Sciatic nerve (tissue), 2 donors: ENCODE results near the gene SUCLG2. TPM values are rescaled to one million over a fixed set of nuclear protein-coding genes. Genes with fewer than 3 reads are reported as not detected.
"Not testable (repeated sequence)": the region's sequence is repeated elsewhere in the genome, so short reads cannot be mapped to it uniquely, and the experiment has no call there.

ENCODE experiments used
- ATAC-seq: fragments of 200-7000 bp; cut with Tn5 transposase; one replicate; pipeline ENCODE4 v1.9.1; 2020; ENCODE audit warnings: mild to moderate bottlenecking, moderate library complexity
- DNase-seq: peaks from one replicate; pipeline ENCODE4 v3.0.0-alpha.2; 2020; ENCODE audit warnings: low spot score
- intact Hi-C: fragments of 100-400 bp; cut with DNase I; formaldehyde crosslinking; loops from one replicate; pipeline ENCODE4 v1.14.2; 2022
- total RNA-seq: library from RNA; stranded (reverse); fragmentation: NEBNext Ultra II Directional; extraction: Animal tissue kit (Norgen Biotek cat#: 25700); gene quantifications from one replicate; pipeline ENCODE4 v1.2.1, GENCODE V29; 2021
- donor health status: DM: no; HTN: no; CAD: no.
- donor health status: DM: no; HTN: no; CAD: no.

SUCLG2 gene
- total RNA-seq, 1 donor from 2014 or later, result 49.5 TPM

GRCh38 chr3:67619991-67620390 lies 34.4 kb downstream of the SUCLG2 start:
- DNase-seq (no peak), ATAC-seq (no peak)
- intact Hi-C loops, result no loop called here

- ATAC-seq (no peak), DNase-seq (no peak)
- intact Hi-C loops, result no loop called here
Measured at GRCh38 chr3:67617518-67617917, 36.9 kb downstream of the SUCLG2 start.

DNA sequence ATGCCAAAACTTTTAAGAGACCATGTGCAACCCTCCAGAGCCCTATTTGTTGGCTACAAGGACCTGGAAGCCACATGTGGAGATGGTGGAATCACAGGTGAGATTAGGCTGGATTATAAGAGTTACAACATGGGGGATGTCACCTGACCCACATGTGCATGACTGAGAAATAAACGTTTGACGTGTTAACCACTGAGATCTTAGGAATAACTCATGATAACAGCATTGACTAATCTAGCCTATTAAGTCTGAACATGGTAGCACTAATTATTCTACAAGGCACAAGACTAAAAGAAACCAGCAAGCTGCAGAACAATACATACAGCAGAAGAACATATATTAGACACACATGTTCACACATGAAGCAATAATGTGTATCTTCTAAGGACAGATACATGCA lies 38.4 kb downstream of the SUCLG2 start:
- no peak for DNase-seq
- intact Hi-C loops, result no loop called here

DNA sequence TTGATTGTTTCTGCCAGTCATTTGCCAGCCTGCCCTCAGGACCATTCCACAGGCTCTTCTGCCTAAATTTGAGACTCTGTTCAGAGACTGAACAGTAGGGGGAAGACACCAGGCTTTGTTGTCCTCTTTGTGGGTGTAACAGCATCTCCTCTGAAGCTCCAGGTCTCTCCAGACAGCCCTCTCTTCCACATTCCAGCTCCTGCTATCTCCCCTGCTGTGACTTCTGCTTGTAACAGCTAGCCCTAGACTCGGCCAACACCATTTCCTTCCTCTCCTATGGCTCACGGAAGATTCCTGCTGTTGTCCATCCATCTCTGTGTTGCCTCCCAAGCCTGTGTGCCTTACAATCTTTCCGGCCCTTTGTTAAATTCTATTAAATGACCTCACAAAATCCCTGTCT lies 40.2 kb downstream of the SUCLG2 start:
- ATAC-seq, result no peak

More for the DNA sequence above, 38.4 kb downstream of the SUCLG2 start:
- no peak for ATAC-seq

DNA sequence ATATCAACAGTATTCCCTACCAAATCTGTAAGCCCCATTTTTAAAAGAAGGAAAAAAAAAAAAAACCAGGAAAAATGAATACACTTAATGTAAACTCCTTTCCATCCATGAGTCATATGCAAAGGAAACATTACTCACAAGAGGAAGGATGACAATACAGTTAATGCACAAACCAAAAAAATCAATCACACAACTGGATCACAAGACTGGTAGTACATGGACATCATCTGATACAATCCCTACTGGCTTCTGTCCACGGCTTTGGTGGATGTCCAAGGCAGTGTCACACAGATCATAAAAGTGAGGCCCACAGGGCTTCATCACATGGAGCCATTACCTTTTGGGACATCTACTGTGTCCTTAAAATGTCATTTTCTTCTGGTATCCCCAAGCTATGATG lies 44.0 kb downstream of the SUCLG2 start:
- DNase-seq (no peak), ATAC-seq (no peak)
- intact Hi-C loops, result no loop called here

More for the DNA sequence above, 40.2 kb downstream of the SUCLG2 start:
- intact Hi-C loops, result no loop called here
- DNase-seq, result no peak

- intact Hi-C loops, result no loop called here
- ATAC-seq (no peak), DNase-seq (no peak)
Measured at GRCh38 chr3:67609709-67610108, 44.7 kb downstream of the SUCLG2 start.

DNA sequence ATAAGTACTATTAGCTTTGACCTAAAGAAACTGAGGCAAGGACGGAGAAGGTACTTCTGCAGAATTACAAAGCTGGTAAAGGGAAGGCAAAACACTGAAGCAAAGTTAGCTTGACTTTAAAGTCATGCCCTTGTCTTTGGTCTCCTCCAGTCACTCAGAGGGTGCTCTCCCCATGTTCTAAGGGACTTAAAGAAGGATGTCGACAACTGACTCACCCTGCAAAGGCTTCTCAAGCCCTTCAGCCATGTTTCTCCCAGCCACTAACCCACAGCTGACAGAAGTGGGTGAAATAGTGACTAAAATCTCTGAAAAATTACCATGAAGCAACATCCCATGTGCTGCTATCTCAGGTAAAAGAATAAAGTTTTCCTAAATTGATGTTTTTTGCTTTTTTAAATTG lies 46.4 kb downstream of the SUCLG2 start:
- DNase-seq, result no peak
- intact Hi-C loops, result no loop called here
- no peak for ATAC-seq

DNA sequence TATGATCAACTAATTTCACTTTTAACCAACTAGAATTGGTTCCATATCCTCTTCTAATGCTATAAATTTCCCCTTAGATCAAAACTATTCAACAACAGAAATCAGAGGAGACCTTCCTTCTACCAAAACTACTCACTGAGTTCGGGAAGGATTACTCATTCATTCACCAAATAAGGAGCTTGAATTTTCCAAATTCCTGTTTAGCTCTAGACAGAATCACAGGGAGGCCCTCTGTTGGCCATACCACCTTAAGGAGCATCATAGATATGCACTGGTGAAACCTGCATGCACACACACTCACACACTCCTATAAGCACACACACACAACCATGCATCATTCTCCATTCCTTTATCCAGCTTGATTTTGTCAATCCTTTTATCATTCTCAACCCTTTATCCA lies 49.0 kb downstream of the SUCLG2 start:
- no peak for ATAC-seq
- DNase-seq, result no peak
- intact Hi-C loops, result no loop called here

- DNase-seq (no peak), ATAC-seq (no peak)
- intact Hi-C loops, result no loop called here
Measured at GRCh38 chr3:67602816-67603215, 51.6 kb downstream of the SUCLG2 start.

- ATAC-seq (no peak), DNase-seq (no peak)
- intact Hi-C loops, result no loop called here
Measured at GRCh38 chr3:67601919-67602608, 52.3 kb downstream of the SUCLG2 start.

DNA sequence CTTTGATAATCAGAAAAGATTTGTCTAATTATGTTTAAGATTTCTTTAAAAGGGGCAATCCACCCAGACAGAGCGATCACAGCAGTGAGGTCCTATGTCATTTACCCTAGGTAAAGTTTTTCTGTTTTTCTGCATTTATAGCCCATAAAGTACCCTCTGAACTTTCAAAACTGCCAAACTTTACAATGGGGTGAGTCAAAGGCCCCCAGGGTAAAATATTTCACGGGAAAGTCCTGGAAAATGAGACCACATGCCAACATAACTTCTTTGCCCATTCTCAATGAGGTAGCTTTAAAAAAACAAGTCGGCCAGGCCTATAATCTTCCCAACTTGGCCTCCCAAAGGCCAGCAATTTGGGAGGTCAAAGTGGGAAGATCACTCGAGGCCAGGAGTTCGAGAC lies 53.0 kb downstream of the SUCLG2 start:
- ATAC-seq, result no peak
- intact Hi-C loops, result no loop called here
- DNase-seq, result no peak

GRCh38 chr3:67599821-67600220 lies 54.6 kb downstream of the SUCLG2 start:
- DNase-seq, result no peak
- ATAC-seq, result no peak
- intact Hi-C loops, result no loop called here

- ATAC-seq (no peak), DNase-seq (no peak)
- intact Hi-C loops, result no loop called here
Measured at GRCh38 chr3:67598814-67599556, 55.4 kb downstream of the SUCLG2 start.

DNA sequence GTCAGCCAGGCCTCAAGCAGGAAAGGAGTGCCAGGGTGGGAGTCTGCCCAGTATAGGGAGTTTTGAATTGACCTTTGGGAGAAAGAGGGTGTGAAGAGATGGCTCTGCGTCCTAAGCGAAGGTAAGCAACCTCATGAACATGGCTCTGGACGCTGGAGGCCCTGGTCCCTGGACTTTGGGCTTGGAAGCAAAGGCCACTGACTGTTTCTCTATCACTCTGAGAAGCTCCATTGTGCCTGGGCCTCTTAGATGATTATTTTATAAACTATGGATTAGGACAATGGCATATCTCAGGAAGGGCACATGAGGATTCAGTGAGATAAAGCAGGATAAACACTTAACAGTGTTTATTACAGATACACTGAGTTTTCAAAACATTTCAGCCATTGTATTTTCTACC lies 59.0 kb downstream of the SUCLG2 start:
- ATAC-seq, result no peak
- intact Hi-C loops, result no loop called here
- no peak for DNase-seq

- intact Hi-C loops, result no loop called here
- ATAC-seq (no peak), DNase-seq (no peak)
Measured at GRCh38 chr3:67593761-67594234, 60.6 kb downstream of the SUCLG2 start.

DNA sequence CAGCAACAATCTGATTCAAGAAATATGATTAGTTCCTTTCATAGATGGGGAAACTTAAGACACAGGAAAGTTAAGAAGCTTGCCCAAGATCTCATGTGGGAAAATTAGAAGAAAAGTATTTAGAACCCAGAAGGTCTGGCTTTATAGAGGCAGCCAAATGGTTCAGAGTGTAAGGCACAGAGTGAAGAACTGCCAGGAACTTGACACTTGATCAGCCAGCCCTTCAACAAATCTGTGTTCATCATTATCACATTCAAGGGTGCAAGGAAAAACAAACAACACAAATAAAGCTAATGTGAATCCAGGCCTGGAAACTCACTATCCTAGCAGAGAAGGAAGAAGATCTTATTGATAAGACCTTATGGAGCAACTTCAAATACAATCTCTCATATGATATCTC lies 62.4 kb downstream of the SUCLG2 start:
- no peak for ATAC-seq
- DNase-seq, result no peak
- intact Hi-C loops, result no loop called here

- intact Hi-C loops, result no loop called here
- ATAC-seq (no peak), DNase-seq (no peak)
Measured at GRCh38 chr3:67587811-67588210, 66.6 kb downstream of the SUCLG2 start.

DNA sequence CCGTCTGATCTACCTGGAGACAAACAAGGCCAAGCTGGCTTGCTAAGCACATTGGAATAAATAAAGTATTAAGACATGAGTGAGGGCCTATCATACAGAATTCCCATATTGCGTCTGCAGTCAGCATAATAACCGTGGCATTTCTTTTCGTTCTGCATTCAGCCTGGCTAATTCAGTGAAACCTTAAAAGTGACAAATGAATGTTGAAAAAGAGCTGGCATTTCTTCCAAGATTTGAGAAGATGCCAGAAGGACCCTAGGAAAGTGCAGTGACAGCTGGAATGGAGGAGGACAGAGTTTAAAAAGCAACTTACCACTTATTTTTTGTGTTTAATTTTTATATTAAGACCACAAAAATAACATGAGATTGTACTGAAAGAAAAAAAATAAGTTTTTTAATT lies 67.1 kb downstream of the SUCLG2 start:
- ATAC-seq, result no peak
- intact Hi-C loops, result no loop called here
- no peak for DNase-seq

DNA sequence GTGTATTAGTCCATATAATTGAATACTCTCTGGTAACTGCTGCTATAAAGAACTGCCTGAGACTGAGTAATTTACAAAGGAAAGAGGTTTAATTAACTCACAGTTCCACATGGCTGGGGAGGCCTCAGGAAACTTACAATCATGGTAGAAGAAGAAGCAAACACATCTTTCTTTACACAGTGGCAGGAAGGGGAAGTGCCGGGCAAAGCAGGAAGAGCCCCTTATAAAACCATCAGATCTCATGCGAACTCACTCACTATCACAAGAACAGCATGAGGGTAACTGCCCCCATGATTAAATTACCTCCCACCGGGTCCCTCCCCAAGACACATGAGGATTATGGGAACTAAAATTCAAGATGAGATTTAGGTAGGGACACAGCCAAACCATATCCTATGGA lies 69.8 kb downstream of the SUCLG2 start:
- ATAC-seq, intact Hi-C loops, DNase-seq: not testable (repeated sequence)

DNA sequence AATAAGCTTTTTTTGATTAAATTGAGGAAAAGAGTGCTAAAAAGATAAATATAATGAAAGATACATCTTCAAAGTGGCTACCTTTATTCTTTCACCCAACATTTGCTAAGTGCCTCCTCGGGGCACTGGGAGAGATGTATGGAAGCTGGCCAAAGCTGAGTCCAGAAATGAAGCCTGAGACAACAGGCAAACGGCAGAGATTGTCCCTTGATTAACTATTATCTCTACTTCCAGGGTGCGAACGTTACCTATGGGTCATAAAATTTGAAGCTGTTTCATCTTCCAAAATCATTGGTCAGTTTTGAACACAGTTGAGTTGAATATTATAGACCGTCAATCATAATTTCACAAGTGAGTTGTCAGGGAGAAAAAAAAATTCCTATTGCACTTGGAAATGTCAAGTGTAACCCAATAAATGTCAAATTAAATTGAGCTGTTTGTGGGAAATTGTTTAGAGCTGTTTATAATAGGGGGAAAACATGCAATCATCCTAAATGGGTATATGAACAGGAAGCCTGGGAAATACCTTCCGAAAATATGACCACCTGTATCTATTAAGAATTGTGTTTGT lies 73.9 kb downstream of the SUCLG2 start:
- intact Hi-C loops, result no loop called here
- no peak for ATAC-seq
- no peak for DNase-seq
